ENCODE measurements around the gene COL8A1.
"Not testable (repeated sequence)": the region's sequence is repeated elsewhere in the genome, so short reads cannot be mapped to it uniquely, and the experiment has no call there.

COL8A1 gene

GRCh38 chr3:99638167-99638948 lies at the start of gene COL8A1:
Gene COL8A1, plus strand, starts transcription at chr3:99638594. Its CDS starts 152,089 bp downstream, at chr3:99790683.
- DNase-seq (ENCODE audit: low read depth), result no peak

GRCh38 chr3:99589168-99589567 lies 49.2 kb upstream of the COL8A1 start:
- not testable (repeated sequence) for DNase-seq (ENCODE audit: low read depth)

DNA sequence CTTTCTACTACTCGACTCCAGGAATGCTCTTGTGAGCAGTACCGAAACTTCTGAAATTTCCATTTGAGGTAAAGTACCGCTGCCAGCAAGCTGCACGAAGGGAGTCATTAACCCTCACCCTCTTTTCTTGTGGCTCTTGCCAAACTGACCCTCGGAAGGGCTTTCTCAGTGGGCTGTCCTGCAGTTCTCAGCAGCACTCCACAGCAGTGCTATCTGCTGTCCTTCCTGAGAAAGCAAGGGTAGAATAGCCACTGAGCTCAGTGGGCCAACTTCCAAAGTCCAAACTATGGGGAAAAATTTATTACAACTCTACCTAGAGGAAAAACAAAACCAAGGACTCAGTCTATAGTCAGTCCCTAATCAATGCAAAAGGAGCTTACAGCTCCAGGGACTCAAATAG lies 38.5 kb upstream of the COL8A1 start:
- DNase-seq (ENCODE audit: low read depth), result no peak

DNA sequence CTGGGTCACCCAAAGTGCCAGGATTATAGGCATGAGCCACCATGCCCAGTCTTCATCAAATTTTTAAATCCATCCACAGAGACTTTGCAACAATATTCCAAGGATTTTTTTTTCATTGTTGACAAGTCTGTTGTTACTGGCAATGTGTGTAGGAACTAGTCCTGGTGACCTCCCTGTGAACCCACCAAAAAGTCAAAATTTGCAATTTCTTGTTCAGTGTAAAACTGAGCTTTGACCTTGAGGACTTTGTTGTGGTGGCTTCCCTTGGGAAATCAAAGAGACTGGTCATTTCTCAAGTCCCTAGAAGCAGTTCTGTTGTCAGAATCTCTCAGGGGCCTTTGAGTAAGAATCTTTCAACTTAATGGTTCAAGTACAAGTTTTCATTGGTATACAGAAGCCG lies 36.9 kb upstream of the COL8A1 start:
- no peak for DNase-seq (ENCODE audit: low read depth)

- DNase-seq (ENCODE audit: low read depth), result no peak
These were observed 36.2 kb upstream of the COL8A1 start for GRCh38 chr3:99602183-99602582.

- no peak for DNase-seq (ENCODE audit: low read depth)
These were observed 31.2 kb upstream of the COL8A1 start for GRCh38 chr3:99607151-99607550.

DNA sequence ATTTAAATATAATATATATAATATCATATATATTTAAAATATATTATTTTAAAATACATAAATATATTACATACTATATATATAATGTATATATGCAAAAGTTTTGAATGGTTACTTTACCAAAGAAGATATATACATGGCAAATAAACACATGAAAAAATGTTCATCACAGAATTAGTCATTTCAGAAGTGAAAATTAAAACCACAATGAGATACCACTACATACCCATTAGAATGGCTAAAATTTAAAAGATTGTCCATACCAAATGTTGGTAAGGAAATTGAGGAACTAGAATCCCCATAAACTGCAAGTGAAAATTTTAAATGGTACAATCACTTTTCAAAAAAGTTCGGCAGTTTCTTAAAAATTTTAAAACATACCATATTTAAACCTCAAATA lies 23.6 kb upstream of the COL8A1 start:
- no peak for DNase-seq (ENCODE audit: low read depth)

DNA sequence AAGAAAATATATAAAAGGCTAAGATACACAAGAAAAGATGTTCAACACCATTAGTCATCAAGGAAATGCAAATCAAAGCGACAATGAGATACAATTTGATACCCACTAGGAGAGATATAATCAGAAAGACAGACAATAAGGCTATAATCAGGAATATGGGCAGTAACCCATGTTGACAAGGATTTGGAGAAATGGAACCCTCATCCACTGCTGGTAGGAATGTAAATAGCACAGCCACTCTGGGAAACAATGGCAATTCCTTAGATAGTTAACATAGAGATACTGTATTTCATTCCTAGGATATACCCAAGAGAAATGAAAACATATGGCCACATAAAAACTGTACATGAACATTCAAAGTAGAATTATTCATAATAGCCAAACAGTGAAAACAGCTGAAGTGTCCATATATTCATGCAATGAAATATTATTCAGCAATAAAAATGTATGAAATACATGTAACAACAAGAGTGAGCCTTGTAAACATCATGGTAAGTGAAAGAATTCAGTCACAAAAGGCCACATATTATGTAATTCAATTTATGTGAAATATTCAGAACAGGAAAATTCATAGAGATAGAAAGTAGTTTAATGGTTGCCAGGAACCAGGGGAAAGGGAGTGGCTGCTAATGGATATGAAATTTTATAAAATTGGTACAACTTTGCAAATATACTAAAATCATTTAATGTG lies 18.2 kb upstream of the COL8A1 start:
- DNase-seq (ENCODE audit: low read depth), result no peak

DNA sequence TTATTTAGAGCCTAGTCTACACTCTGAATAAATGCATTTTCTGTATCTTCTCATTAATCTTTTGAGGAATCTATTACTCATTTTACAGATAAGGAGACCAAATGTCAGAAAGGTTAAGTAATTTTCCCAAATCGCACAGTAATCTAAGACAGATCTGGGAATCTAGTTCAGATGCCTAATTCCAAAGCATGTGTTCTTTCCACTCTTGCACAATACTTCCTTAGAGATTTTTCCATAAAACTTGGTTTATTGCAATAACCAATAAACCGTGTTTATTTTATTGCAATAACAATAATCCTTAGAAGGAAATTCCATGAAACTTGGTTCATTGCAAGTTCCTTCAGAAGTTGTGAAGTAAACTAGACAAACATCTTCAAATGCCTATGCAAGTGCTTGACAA lies 17.4 kb upstream of the COL8A1 start:
- no peak for DNase-seq (ENCODE audit: low read depth)

DNA sequence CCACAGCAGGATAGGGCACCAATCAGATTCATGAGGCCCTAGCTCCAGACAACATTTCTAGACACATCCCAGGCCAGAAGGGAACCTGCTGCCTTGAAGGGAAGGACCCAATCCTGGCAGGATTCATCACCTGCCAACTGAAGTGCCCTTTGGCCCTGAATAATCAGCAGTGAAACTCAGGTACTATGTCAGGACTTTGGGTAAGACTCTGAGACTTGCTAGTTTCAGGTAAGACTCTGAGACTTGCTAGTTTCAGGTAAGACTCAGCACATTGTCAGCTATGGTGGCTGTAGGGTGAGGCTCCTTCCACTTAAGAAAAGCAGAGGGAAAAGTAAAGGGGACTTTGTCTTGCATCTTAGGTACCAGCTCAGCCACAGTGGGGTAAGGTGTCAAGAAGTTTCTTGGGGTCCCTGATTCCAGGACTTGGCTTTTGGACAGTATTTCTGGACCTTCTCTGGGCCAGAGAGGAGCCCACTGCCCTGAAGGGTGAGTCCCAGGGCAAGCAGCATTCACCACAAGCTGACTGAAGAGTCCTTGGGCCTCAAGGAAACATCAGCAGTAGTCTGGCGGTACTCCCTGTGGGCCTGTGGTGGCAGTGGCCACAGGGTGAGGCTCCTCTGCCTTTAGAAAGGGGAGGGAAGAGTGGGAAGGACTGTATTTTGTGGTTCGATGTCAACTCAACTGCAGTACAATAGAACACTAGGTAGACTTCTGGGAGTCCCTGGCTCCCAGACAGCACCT lies 13.7 kb upstream of the COL8A1 start:
- DNase-seq (ENCODE audit: low read depth), result no peak

- no peak for DNase-seq (ENCODE audit: low read depth)
These were observed 13.2 kb upstream of the COL8A1 start for GRCh38 chr3:99625237-99625622.

DNA sequence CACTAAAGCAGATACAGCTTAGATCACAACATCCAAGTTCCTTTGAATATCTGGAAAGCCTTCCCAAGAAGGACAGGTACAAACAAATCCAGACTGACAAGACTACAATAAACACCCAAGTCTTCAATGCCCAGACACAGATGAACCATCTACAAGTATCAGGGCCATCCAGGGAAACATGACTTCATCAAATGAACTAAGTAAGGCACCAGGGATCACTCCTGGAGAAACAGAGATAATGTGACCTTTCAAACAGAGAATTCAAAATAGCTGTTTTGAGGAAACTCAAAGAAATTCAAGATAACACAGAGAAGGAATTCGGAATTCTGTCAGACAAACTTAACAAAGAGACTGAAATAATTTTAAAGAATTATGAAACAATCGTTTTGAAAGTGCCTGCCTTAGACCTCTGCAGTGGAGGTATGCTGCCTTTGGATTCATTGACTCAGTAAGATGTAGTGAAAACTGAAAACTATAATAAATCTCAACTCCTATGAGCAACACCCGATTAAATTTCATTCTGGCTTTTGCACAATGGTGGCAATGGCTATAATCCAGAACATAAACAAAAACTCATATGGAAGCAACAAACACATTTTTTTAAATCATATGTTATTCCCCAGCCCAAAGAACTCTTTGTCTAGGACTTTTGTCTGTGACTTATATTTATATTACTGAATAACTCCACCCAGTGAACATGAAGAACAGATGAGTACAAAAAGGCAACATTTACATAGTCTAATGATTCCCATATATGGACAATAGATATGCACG lies 12.6 kb upstream of the COL8A1 start:
- no peak for DNase-seq (ENCODE audit: low read depth)

- DNase-seq (ENCODE audit: low read depth), result no peak
These were observed 12.0 kb upstream of the COL8A1 start for GRCh38 chr3:99626417-99626788.

DNA sequence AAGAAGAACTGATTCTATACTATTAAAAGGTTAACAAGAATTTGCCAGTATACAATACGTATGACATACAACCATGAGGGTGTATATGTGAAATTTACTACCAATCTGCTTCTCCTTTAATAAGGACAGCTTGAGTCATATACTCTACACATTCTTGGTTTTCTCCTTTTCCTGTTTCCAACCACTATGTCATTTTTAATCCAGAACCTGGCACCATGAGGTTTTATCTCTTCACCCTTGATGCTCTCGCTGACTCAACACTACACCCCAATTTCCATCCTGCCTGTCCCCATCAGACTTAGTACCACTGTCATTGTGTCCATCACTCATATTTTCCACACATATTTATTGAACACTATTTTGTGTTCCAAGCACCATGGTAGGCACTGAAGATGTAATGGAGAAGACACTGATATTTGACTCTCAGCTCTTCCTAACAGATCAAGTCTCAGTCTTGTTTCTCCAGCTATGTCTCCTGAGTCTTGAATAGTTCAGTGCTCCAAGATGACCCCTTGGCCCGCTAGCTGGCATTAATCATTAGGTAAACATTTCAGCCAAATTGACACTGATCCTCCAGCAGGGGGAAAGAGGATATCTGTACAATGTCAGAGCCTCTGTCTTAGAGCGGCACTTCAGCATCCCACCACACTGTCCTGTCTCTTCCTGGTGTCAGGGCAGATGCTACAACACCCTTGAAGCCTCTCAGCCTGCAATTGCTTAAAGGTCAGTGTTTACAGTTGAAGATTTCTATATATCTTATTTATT lies 11.2 kb upstream of the COL8A1 start:
- no peak for DNase-seq (ENCODE audit: low read depth)

GRCh38 chr3:99630815-99631214 lies 7.6 kb upstream of the COL8A1 start:
- DNase-seq (ENCODE audit: low read depth), result no peak

- DNase-seq (ENCODE audit: low read depth), result no peak
These were observed 4.4 kb upstream of the COL8A1 start for GRCh38 chr3:99633887-99634558.

- no peak for DNase-seq (ENCODE audit: low read depth)
These were observed 3.5 kb upstream of the COL8A1 start for GRCh38 chr3:99634881-99635280.

- DNase-seq (ENCODE audit: low read depth), result no peak
These were observed 3.0 kb upstream of the COL8A1 start for GRCh38 chr3:99635348-99635747.

GRCh38 chr3:99637016-99637367 lies 1.4 kb upstream of the COL8A1 start:
- no peak for DNase-seq (ENCODE audit: low read depth)

GRCh38 chr3:99637368-99638111 lies 854 bp upstream of the COL8A1 start:
- no peak for DNase-seq (ENCODE audit: low read depth)
